ENCODE results near the gene BAHCC1. TPM values are rescaled to one million over a fixed set of nuclear protein-coding genes. Genes with fewer than 3 reads are reported as not detected.

BAHCC1 gene
- total and polyA plus RNA-seq, 2 of the 8 experiments (the other 6 are each of a cell fraction or from before 2014, with no cell fraction given): 0.26 to 0.58 TPM

DNA sequence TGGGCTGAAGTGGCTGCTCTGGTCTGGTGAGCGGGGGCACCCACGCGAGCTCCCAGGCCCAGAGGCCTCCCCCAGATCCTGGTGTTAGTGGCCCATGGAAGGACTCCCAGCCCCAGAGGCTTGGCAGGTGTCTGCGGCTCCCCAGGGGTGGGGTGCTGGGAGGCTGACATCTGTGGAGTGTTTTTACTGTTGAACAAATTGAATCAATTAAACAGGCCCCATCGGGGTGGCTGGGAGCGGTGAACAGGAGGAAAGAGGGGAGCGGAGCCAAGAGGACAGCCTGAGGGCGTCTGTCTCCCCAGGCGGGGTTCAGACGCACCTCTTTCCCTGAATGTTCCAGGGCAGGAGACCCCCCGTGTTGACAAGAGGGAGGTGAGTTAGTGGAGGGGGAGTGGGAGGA, 87.4 kb downstream of the BAHCC1 start (continued):
- TF ChIP-seq MAFK (IDR thresholded peaks at IDR 0.05; ENCODE audit: low read depth, low read length): no peak
- TF ChIP-seq RBBP5 (IDR thresholded peaks at IDR 0.05; ENCODE audit: borderline replicate concordance, low read depth, low read length): no peak
- TF ChIP-seq SRF (IDR thresholded peaks at IDR 0.05; ENCODE audit: low read depth, low read length): no peak
- TF ChIP-seq JUND (IDR thresholded peaks at IDR 0.05; ENCODE audit: low read length): no peak
- no peak for TF ChIP-seq JUN (IDR thresholded peaks at IDR 0.05; ENCODE audit: low read depth, low read length)

Data from H1 (cell line).